Esophagus squamous epithelium (tissue), 4 donors: ENCODE data around the gene PARD3.

Experiments used
- POLR2A ChIP-seq, 4 donors: fragments of 450-650 bp; IDR thresholded peaks; one replicate each; pipeline ENCODE4 v1.6.1; 2017; ENCODE audit warnings: antibody characterized with exemption in 4 of 4, mild to moderate bottlenecking in 4 of 4, moderate library complexity in 3 of 4
- TF ChIP-seq, protein P1 (sequence below), 6 experiments: fragments of 450-650 bp in 4 of 6; fragments of 200-600 bp in 2 of 6; sonication (generic) in 2 of 6; IDR thresholded peaks; one replicate each; pipeline ENCODE4 v1.5.1; 2016 to 2019; ENCODE audit warnings: antibody characterized with exemption in 6 of 6, mild to moderate bottlenecking in 4 of 6, moderate library complexity in 4 of 6

DNA sequence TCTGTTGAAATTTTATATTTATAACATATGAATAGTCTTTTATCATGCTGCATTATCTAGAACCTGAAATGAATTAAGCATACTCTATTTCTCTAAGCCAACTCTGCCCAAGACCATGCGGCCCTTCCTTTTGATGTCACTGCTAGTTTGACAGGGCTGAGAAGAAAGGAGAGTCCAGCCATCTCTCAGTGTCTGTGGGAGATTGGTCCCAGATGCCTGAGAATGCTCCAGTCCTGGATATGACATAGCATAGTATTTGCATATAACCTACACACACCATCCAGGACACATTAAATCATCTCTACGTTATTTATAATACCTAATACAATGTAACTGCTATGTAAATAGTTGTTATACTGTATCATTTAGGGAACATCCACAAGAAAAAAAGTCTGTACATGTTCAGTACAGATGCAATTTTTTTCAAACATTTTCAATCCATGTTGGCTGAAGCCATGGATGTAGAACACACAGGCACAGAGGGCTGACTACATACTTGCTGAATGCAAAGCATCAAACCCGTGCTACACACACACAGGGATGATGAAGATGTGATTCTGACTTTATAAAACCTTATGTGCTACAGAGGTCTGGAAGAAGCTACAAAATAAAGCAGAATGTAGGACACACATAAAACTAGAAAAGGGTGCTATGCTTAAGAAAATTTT, 315.4 kb downstream of the PARD3 start:
- TF ChIP-seq, protein P1, sequence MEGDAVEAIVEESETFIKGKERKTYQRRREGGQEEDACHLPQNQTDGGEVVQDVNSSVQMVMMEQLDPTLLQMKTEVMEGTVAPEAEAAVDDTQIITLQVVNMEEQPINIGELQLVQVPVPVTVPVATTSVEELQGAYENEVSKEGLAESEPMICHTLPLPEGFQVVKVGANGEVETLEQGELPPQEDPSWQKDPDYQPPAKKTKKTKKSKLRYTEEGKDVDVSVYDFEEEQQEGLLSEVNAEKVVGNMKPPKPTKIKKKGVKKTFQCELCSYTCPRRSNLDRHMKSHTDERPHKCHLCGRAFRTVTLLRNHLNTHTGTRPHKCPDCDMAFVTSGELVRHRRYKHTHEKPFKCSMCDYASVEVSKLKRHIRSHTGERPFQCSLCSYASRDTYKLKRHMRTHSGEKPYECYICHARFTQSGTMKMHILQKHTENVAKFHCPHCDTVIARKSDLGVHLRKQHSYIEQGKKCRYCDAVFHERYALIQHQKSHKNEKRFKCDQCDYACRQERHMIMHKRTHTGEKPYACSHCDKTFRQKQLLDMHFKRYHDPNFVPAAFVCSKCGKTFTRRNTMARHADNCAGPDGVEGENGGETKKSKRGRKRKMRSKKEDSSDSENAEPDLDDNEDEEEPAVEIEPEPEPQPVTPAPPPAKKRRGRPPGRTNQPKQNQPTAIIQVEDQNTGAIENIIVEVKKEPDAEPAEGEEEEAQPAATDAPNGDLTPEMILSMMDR (IDR thresholded peaks at IDR 0.05): no peak
- no peak for TF ChIP-seq POLR2A (IDR thresholded peaks at IDR 0.05)
